Measurements from ENCODE around the gene GLRX3. TPM values are rescaled to one million over a fixed set of nuclear protein-coding genes. Genes with fewer than 3 reads are reported as not detected.

Gene GLRX3
- total and polyA plus RNA-seq, 2 experiments from 2014 or later, result 141 to 201 TPM

DNA sequence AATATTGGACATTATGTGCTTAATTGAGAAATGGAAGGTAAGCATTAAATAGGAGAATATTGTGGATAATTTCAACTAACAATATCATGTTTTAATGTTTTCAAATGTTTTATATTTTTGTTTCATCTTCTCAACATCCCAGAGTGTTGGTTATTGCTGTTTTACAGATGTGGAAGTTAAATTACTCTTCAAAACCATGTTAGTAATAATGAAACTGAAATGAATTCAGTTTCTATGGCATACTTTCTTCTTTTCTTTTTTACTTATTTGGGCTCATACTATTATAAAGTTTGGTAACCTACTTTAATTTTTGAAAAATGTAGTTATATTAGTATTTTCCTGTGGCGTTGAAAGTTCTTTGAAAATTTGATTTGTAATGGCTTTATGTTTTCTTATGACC is 4.2 kb downstream of the GLRX3 start (continued):
- TF ChIP-seq, protein P1, sequence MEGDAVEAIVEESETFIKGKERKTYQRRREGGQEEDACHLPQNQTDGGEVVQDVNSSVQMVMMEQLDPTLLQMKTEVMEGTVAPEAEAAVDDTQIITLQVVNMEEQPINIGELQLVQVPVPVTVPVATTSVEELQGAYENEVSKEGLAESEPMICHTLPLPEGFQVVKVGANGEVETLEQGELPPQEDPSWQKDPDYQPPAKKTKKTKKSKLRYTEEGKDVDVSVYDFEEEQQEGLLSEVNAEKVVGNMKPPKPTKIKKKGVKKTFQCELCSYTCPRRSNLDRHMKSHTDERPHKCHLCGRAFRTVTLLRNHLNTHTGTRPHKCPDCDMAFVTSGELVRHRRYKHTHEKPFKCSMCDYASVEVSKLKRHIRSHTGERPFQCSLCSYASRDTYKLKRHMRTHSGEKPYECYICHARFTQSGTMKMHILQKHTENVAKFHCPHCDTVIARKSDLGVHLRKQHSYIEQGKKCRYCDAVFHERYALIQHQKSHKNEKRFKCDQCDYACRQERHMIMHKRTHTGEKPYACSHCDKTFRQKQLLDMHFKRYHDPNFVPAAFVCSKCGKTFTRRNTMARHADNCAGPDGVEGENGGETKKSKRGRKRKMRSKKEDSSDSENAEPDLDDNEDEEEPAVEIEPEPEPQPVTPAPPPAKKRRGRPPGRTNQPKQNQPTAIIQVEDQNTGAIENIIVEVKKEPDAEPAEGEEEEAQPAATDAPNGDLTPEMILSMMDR (conservative IDR thresholded peaks at IDR 0.05; ENCODE audit: low read depth in 2 of 2), result no peak
- TF ChIP-seq ZNF331 (CRISPR knock-in tag; IDR thresholded peaks at IDR 0.05; ENCODE audit: low read depth), result no peak
- no peak for TF ChIP-seq JUNB (IDR thresholded peaks at IDR 0.05; ENCODE audit: unreplicated experiment)
- TF ChIP-seq NANOG (IDR thresholded peaks at IDR 0.05; ENCODE audit: borderline replicate concordance), result no peak
- TF ChIP-seq, protein P2, sequence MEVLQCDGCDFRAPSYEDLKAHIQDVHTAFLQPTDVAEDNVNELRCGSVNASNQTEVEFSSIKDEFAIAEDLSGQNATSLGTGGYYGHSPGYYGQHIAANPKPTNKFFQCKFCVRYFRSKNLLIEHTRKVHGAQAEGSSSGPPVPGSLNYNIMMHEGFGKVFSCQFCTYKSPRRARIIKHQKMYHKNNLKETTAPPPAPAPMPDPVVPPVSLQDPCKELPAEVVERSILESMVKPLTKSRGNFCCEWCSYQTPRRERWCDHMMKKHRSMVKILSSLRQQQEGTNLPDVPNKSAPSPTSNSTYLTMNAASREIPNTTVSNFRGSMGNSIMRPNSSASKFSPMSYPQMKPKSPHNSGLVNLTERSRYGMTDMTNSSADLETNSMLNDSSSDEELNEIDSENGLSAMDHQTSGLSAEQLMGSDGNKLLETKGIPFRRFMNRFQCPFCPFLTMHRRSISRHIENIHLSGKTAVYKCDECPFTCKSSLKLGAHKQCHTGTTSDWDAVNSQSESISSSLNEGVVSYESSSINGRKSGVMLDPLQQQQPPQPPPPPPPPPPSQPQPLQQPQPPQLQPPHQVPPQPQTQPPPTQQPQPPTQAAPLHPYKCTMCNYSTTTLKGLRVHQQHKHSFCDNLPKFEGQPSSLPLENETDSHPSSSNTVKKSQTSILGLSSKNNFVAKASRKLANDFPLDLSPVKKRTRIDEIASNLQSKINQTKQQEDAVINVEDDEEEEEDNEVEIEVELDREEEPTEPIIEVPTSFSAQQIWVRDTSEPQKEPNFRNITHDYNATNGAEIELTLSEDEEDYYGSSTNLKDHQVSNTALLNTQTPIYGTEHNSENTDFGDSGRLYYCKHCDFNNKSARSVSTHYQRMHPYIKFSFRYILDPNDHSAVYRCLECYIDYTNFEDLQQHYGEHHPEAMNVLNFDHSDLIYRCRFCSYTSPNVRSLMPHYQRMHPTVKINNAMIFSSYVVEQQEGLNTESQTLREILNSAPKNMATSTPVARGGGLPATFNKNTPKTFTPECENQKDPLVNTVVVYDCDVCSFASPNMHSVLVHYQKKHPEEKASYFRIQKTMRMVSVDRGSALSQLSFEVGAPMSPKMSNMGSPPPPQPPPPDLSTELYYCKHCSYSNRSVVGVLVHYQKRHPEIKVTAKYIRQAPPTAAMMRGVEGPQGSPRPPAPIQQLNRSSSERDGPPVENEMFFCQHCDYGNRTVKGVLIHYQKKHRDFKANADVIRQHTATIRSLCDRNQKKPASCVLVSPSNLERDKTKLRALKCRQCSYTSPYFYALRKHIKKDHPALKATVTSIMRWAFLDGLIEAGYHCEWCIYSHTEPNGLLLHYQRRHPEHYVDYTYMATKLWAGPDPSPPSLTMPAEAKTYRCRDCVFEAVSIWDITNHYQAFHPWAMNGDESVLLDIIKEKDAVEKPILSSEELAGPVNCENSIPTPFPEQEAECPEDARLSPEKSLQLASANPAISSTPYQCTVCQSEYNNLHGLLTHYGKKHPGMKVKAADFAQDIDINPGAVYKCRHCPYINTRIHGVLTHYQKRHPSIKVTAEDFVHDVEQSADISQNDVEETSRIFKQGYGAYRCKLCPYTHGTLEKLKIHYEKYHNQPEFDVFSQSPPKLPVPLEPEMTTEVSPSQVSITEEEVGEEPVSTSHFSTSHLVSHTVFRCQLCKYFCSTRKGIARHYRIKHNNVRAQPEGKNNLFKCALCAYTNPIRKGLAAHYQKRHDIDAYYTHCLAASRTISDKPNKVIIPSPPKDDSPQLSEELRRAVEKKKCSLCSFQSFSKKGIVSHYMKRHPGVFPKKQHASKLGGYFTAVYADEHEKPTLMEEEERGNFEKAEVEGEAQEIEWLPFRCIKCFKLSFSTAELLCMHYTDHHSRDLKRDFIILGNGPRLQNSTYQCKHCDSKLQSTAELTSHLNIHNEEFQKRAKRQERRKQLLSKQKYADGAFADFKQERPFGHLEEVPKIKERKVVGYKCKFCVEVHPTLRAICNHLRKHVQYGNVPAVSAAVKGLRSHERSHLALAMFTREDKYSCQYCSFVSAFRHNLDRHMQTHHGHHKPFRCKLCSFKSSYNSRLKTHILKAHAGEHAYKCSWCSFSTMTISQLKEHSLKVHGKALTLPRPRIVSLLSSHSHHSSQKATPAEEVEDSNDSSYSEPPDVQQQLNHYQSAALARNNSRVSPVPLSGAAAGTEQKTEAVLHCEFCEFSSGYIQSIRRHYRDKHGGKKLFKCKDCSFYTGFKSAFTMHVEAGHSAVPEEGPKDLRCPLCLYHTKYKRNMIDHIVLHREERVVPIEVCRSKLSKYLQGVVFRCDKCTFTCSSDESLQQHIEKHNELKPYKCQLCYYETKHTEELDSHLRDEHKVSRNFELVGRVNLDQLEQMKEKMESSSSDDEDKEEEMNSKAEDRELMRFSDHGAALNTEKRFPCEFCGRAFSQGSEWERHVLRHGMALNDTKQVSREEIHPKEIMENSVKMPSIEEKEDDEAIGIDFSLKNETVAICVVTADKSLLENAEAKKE (CRISPR knock-in tag; IDR thresholded peaks at IDR 0.05), result no peak
- no peak for TF ChIP-seq EZH2phosphoT487 (IDR thresholded peaks at IDR 0.05; ENCODE audit: unreplicated experiment)

DNA sequence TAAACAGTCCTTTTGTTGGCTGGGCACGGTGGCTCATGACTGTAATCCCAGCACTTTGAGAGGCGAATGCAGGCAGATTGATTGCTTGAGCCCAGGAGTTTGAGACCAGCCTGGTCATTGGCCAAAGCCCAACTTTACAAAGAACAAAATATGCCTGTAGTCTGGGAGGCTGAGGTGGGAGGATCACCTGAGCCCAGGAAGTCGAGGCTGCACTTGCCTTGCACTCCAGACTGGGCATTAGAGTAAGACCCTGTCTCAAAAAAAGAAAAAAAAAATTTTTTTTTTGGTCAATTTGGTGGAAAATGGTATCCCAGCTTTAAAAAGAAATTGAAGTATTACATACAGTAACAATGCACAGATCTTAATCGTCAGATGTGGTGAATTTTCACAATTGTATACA is 4.8 kb downstream of the GLRX3 start:
- Histone ChIP-seq H3K9me2 (ENCODE audit: insufficient read depth) (no peaks in the 10 kb centered on the region), H3K4me3 (no peak overlapping the region), H3K4me2 (no peak overlapping the region), H3K27ac (ENCODE audit: low read depth) (no peak overlapping the region), H4K20me1 (replicated peaks; ENCODE audit: insufficient read depth) (peaks cover 67% of the 10 kb centered on the region), H3K36me3 (ENCODE audit: insufficient read depth) (peaks cover 4% of the 10 kb centered on the region), H2AFZ (no peak overlapping the region), H3K79me2 (replicated peaks; ENCODE audit: insufficient read depth) (peaks cover 97% of the 10 kb centered on the region), H3F3A (replicated peaks; ENCODE audit: low read depth) (no peaks in the 10 kb centered on the region), H3K27me3 (ENCODE audit: insufficient read depth) (no peaks in the 10 kb centered on the region), H3K4me1 (ENCODE audit: insufficient read depth) (peaks cover 19% of the 10 kb centered on the region; the same call in 1 of the 2 replicates)
- H3K9me3 Mint-ChIP-seq, result no peaks in the 10 kb centered on the region
- H3K36me3 Mint-ChIP-seq (ENCODE audit: low read depth), result peaks cover 36% of the 10 kb centered on the region
- H3K4me1 Mint-ChIP-seq, result peaks cover 33% of the 10 kb centered on the region
- H3K4me3 Mint-ChIP-seq, result no peak overlapping the region
- no peak for ATAC-seq
- no peak for DNase-seq (ENCODE audit: low spot score)
- no peak overlapping the region for H3K27ac Mint-ChIP-seq
- no peaks in the 10 kb centered on the region for H3K27me3 Mint-ChIP-seq (ENCODE audit: insufficient read depth, low read depth, poor library complexity)
- TF ChIP-seq, protein P1 (conservative IDR thresholded peaks at IDR 0.05; ENCODE audit: low read depth in 2 of 2), result no peak
- no peak for TF ChIP-seq STAT1 (IDR thresholded peaks at IDR 0.05; ENCODE audit: unreplicated experiment)
